ENCODE results near the gene EVPL. TPM values are rescaled to one million over a fixed set of nuclear protein-coding genes. Genes with fewer than 3 reads are reported as not detected.
A peak's percentile ranks its signal among the peaks of the same experiment; 100 is the strongest.

The EVPL gene
- total and polyA plus RNA-seq, 2 donors from 2014 or later = 11.1 to 23.5 TPM

DNA sequence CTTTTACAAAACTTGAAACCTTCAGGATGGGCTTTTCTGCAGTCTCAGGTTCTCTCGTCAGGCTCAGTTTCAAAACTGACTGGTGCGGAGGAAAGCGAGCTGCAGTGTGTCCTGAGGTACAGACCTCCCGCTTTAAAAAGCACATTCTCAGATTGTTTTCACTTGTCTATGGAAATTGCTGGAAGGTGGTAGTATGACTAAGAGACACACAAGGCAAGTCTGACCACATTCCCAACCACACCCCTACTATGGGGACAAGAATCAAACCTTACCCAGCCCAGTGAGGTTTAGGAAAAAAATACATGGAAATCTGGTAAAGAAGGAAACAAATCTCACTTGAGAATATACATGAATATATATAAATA, 27.0 kb upstream of the EVPL start:
- intact Hi-C loops (cut with DNase I) = no loop called here
- Histone ChIP-seq H3K27ac (ENCODE audit: low read depth in 2 of 2, low read length in 2 of 2) (no peak overlapping the region), H3K9me3 (ENCODE audit: control insufficient read depth in 2 of 3, insufficient read depth in 1 of 3, low read length in 3 of 3) (no peaks in the 10 kb centered on the region), H3K36me3 (ENCODE audit: control insufficient read depth in 2 of 3, insufficient read depth in 3 of 3, low read length in 3 of 3) (peaks cover 14 to 41% (median 36%) of the 10 kb centered on the region in 3 donors), H3K27me3 (ENCODE audit: control insufficient read depth, insufficient read depth, low read length) (no peaks in the 10 kb centered on the region), H3K4me1 (ENCODE audit: control insufficient read depth in 2 of 3, insufficient read depth in 2 of 3, low read depth in 1 of 3, low read length in 3 of 3) (peaks cover 0 to 4% (median 2%) of the 10 kb centered on the region in 3 donors), H3K9ac (ENCODE audit: low read length in 3 of 3) (no peak overlapping the region), H3K4me3 (ENCODE audit: low read length in 3 of 3) (no peak overlapping the region)
- TF ChIP-seq, protein P1, sequence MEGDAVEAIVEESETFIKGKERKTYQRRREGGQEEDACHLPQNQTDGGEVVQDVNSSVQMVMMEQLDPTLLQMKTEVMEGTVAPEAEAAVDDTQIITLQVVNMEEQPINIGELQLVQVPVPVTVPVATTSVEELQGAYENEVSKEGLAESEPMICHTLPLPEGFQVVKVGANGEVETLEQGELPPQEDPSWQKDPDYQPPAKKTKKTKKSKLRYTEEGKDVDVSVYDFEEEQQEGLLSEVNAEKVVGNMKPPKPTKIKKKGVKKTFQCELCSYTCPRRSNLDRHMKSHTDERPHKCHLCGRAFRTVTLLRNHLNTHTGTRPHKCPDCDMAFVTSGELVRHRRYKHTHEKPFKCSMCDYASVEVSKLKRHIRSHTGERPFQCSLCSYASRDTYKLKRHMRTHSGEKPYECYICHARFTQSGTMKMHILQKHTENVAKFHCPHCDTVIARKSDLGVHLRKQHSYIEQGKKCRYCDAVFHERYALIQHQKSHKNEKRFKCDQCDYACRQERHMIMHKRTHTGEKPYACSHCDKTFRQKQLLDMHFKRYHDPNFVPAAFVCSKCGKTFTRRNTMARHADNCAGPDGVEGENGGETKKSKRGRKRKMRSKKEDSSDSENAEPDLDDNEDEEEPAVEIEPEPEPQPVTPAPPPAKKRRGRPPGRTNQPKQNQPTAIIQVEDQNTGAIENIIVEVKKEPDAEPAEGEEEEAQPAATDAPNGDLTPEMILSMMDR (IDR thresholded peaks at IDR 0.05; ENCODE audit: borderline replicate concordance, extremely low read depth, insufficient read depth) = no peak
- peak in 1 of 5 donors; percentile 12 for DNase-seq
- FAIRE-seq = no peak

GRCh38 chr17:76053246-76054111, 26.4 kb upstream of the EVPL start:
- Histone ChIP-seq H3K36me3 (ENCODE audit: control insufficient read depth in 2 of 3, insufficient read depth in 3 of 3, low read length in 3 of 3) (peaks cover 13 to 42% (median 33%) of the 10 kb centered on the region in 3 donors), H3K4me3 (ENCODE audit: low read length in 3 of 3) (no peak overlapping the region), H3K4me1 (ENCODE audit: control insufficient read depth in 2 of 3, insufficient read depth in 2 of 3, low read depth in 1 of 3, low read length in 3 of 3) (peaks cover 0 to 4% (median 2%) of the 10 kb centered on the region in 3 donors), H3K27me3 (ENCODE audit: control insufficient read depth, insufficient read depth, low read length) (no peaks in the 10 kb centered on the region), H3K9ac (ENCODE audit: low read length in 3 of 3) (no peak overlapping the region), H3K27ac (ENCODE audit: low read depth in 2 of 2, low read length in 2 of 2) (no peak overlapping the region), H3K9me3 (ENCODE audit: control insufficient read depth in 2 of 3, insufficient read depth in 1 of 3, low read length in 3 of 3) (no peaks in the 10 kb centered on the region)
- intact Hi-C loops (cut with DNase I) = no loop called here
- TF ChIP-seq, protein P1 (IDR thresholded peaks at IDR 0.05; ENCODE audit: borderline replicate concordance, extremely low read depth, insufficient read depth) = no peak
- DNase-seq (peak in 1 of 5 donors; percentile 9), FAIRE-seq (no peak)

DNA sequence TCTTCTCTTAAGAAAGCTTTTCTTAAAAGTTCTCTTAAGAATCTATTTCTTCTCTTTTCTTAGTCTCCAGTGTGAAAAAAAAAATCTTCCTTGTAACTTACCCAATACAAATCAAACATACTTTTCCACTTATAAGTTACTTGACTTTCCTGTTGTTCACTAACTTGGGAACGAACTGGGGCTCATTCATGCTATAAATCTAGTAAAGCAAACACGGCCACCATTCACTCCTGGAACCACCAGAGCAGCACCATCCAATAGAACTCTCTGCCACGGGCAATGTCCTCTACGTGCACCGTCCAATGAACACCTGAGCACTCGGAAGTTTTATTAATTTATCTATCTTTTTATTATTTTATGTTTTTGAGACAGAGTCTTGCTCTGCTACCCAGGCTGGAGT, 24.5 kb upstream of the EVPL start:
- FAIRE-seq (no peak), DNase-seq (peak in 2 of 5 donors; percentile 66 to 79)
- no peak overlapping the region for H3K9ac ChIP-seq (ENCODE audit: low read length in 3 of 3)
- no peak overlapping the region for H3K4me3 ChIP-seq (ENCODE audit: low read length in 3 of 3)
- H3K9me3 ChIP-seq (ENCODE audit: control insufficient read depth in 2 of 3, insufficient read depth in 1 of 3, low read length in 3 of 3) = no peaks in the 10 kb centered on the region
- peaks cover 12 to 41% (median 31%) of the 10 kb centered on the region in 3 donors for H3K36me3 ChIP-seq (ENCODE audit: control insufficient read depth in 2 of 3, insufficient read depth in 3 of 3, low read length in 3 of 3)
- TF ChIP-seq, protein P1 (IDR thresholded peaks at IDR 0.05; ENCODE audit: borderline replicate concordance, extremely low read depth, insufficient read depth) = no peak
- H3K4me1 ChIP-seq (ENCODE audit: control insufficient read depth in 2 of 3, insufficient read depth in 2 of 3, low read depth in 1 of 3, low read length in 3 of 3) = peaks cover 0 to 4% (median 2%) of the 10 kb centered on the region in 3 donors
- peak overlapping the region in 1 of 2 donors; percentile 37 for H3K27ac ChIP-seq (ENCODE audit: low read depth in 2 of 2, low read length in 2 of 2)
- intact Hi-C loops (cut with DNase I) = no loop called here
- H3K27me3 ChIP-seq (ENCODE audit: control insufficient read depth, insufficient read depth, low read length) = no peaks in the 10 kb centered on the region
